Peyer's patch (tissue), 4 donors: ENCODE data around the gene HSPA12B. TPM values are rescaled to one million over a fixed set of nuclear protein-coding genes. Genes with fewer than 3 reads are reported as not detected.

ENCODE experiments used
- DNase-seq, 3 donors: peaks; one replicate each; pipeline ENCODE4 v3.0.0-alpha.2; 2017 to 2019
- H3K27ac ChIP-seq, 4 donors: fragments of 200-600 bp; sonication (generic); one replicate each; pipeline ENCODE4 v1.5.1; 2016 to 2019
- H3K27me3 ChIP-seq, 2 donors: fragments of 200-600 bp; sonication (generic); one replicate each; pipeline ENCODE4 v1.5.1; 2019
- H3K36me3 ChIP-seq, 3 donors: fragments of 200-600 bp; sonication (generic); one replicate each; pipeline ENCODE4 v1.5.1; 2016 to 2019
- H3K4me1 ChIP-seq, 4 donors: fragments of 200-600 bp; sonication (generic); one replicate each; pipeline ENCODE4 v1.5.1; 2016 to 2019
- H3K4me3 ChIP-seq, 4 donors: fragments of 200-600 bp; sonication (generic); 1 replicate in 3 of 4; 2 replicates in 1 of 4; pipeline ENCODE4 v1.5.1; 2016 to 2019; ENCODE audit warnings: mild to moderate bottlenecking in 1 of 4
- H3K9me3 ChIP-seq, 4 donors: fragments of 200-600 bp; sonication (generic); one replicate each; pipeline ENCODE4 v1.5.1; 2016 to 2019; ENCODE audit warnings: mild to moderate bottlenecking in 1 of 4
- POLR2A ChIP-seq, 2 donors: fragments of 450-650 bp; IDR thresholded peaks; one replicate each; pipeline ENCODE4 v1.5.1; 2017; ENCODE audit warnings: antibody characterized with exemption in 2 of 2, mild to moderate bottlenecking in 2 of 2, moderate library complexity in 2 of 2
- total RNA-seq, 4 donors: library from RNA; depleted of rRNA; stranded (reverse); fragments of >200 nt; gene quantifications; one replicate each; pipeline ENCODE4 v1.1.0, GENCODE V29; 2016
- TF ChIP-seq, protein P1 (sequence below), 6 experiments: fragments of 450-650 bp in 4 of 6; fragments of 200-600 bp in 2 of 6; sonication (generic) in 1 of 6; IDR thresholded peaks; one replicate each; pipeline ENCODE4 v1.5.1; 2017 to 2019; ENCODE audit warnings: antibody characterized with exemption in 6 of 6, mild to moderate bottlenecking in 3 of 6, moderate library complexity in 1 of 6

HSPA12B gene
- total RNA-seq, 4 donors from 2014 or later: 1.2 to 4.3 (median 2.3) TPM

DNA sequence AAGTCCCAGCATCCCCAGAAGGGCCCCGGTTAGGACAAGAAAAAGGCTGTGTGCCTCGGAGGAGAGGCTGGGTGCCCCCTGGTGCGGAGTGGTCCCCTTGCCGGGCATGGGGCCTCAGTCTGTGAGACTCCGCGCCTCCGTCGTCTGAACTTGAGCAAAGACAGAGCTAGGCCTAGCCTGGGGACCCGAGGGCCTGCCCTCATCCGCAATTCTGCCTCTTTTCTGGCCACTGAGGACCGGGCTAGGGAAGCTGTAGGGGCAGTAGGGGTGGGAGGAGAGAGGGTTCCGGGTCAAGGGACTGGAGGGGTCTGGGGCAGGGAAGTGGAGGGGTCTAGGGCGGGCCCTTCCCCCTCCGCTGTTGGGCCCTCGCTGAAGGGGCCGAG is 550 bp upstream of the HSPA12B start:
- H3K4me3 ChIP-seq: no peak overlapping the region
- H3K36me3 ChIP-seq: no peaks in the 10 kb centered on the region
- TF ChIP-seq POLR2A (IDR thresholded peaks at IDR 0.05): no peak
- TF ChIP-seq, protein P1, sequence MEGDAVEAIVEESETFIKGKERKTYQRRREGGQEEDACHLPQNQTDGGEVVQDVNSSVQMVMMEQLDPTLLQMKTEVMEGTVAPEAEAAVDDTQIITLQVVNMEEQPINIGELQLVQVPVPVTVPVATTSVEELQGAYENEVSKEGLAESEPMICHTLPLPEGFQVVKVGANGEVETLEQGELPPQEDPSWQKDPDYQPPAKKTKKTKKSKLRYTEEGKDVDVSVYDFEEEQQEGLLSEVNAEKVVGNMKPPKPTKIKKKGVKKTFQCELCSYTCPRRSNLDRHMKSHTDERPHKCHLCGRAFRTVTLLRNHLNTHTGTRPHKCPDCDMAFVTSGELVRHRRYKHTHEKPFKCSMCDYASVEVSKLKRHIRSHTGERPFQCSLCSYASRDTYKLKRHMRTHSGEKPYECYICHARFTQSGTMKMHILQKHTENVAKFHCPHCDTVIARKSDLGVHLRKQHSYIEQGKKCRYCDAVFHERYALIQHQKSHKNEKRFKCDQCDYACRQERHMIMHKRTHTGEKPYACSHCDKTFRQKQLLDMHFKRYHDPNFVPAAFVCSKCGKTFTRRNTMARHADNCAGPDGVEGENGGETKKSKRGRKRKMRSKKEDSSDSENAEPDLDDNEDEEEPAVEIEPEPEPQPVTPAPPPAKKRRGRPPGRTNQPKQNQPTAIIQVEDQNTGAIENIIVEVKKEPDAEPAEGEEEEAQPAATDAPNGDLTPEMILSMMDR (IDR thresholded peaks at IDR 0.05): no peak
- no peak for DNase-seq
- no peaks in the 10 kb centered on the region for H3K9me3 ChIP-seq
- H3K27me3 ChIP-seq: peaks cover 0 to 5% of the 10 kb centered on the region in 2 donors
- H3K27ac ChIP-seq: peak overlapping the region in 1 of 4 donors; percentile 46
- peaks cover 0 to 20% (median 0%) of the 10 kb centered on the region in 4 donors for H3K4me1 ChIP-seq

DNA sequence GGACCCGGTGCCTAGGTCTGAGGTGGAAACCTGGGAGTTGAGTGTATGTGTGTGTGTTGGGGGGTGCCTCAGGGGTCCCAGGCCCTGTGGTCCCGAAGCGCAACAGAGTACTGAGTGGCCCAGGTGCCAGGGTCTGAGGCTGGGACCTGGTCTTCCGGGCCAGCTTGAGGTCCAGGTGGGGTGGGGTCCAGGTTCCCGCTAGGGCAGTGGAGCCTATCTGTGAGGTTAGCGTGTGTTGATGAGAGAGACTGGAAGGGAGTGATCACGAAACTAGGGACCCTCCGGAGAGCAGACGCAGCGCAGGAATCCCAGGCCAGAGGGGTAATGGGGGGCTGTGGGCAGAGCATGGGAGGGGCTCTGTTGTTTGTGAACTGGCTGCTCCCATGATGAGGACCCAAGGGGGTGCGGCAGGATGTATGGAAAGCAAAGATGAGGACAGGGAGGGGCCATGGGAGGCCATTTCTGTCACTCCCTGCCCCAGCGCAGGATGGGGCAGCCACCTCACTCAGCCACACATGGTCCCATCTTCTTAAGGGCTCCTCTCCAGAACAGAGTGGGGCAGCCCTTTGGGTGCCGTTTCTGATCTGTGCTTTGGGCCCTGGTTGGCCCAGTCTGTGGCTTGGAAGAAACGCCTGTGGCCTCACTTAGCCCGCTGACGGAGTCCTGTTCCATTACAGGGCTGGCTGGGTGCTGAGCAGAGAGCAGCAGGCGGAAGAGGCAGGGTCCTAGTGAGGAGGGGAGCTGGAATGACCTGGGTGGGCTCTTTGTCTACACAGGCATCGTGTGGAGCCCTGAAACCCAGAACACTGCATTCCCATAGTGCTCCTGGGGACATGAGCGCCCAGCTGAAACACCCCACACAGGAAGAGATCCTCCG is 872 bp downstream of the HSPA12B start:
- peaks cover 0 to 20% (median 0%) of the 10 kb centered on the region in 4 donors for H3K4me1 ChIP-seq
- H3K27me3 ChIP-seq: peaks cover 0 to 5% of the 10 kb centered on the region in 2 donors
- H3K4me3 ChIP-seq: peak overlapping the region in 3 of 4 donors; percentile 12 to 38 (median 38)
- no peaks in the 10 kb centered on the region for H3K9me3 ChIP-seq
- peak overlapping the region in 2 of 4 donors; percentile 35 to 46 for H3K27ac ChIP-seq
- DNase-seq: no peak
- H3K36me3 ChIP-seq: no peaks in the 10 kb centered on the region
- TF ChIP-seq POLR2A (IDR thresholded peaks at IDR 0.05): no peak
- TF ChIP-seq, protein P1 (IDR thresholded peaks at IDR 0.05): no peak

DNA sequence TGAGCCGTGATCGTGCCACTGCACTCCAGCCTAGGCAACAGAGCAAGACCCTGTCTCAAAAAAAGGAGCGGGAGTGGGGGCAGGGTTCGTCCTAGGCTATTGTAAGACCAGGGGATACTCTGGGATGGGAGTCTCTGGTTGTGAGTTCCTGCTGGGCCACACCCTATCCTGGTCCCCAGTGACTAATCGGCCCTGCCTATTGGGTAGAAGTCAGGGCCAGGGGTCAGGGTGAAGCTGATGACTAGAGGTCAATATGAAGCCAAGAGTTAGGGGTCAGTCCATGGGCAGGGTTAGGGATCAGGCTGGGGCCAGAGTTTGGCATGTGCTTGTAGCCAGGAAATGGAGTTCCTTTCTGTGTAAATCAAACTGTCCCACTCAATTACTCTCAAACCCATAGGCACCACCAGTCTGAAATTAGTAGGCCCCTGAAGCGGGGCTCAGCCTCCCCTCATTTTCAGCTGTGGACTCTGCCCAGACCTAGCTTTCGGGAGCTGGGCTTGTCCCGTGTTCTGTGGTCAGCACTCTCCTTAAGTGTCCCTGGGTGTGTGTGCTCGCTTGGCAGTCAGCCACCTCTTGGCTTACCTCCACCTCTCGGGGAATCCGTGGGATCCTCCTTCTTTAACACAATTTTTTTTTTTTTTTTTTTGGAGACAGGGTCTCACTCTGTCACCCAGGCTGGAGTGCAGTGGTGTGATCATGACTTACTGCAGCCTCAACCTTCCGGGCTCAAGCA is 1.8 kb downstream of the HSPA12B start:
- H3K9me3 ChIP-seq: no peaks in the 10 kb centered on the region
- peak in 1 of 3 donors; percentile 56 for DNase-seq
- peaks cover 0 to 5% of the 10 kb centered on the region in 2 donors for H3K27me3 ChIP-seq
- TF ChIP-seq POLR2A (IDR thresholded peaks at IDR 0.05): no peak
- TF ChIP-seq, protein P1 (IDR thresholded peaks at IDR 0.05): no peak
- peak overlapping the region in 1 of 4 donors; percentile 46 for H3K27ac ChIP-seq
- H3K4me1 ChIP-seq: peaks cover 0 to 20% (median 0%) of the 10 kb centered on the region in 4 donors
- no peak overlapping the region for H3K4me3 ChIP-seq
- no peaks in the 10 kb centered on the region for H3K36me3 ChIP-seq

DNA sequence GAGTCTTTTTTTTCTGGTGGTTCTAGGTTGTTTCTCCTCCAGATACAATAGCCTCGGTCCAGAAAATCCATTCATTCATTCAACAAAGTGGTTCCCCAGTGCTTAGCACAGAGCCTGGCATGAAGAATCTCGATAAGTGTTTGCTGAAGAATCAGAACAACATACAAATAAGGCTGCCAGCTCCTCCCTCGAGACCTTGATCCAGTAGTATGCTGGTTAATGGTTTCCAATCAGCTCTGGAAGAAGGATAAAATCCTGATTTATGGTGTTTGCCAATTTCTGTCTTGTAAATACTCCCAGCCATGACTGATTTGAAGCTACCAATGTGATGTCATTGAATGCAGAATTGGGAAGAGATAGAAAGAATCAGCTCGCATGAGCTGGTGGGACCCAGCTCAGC is 3.3 kb downstream of the HSPA12B start:
- Histone ChIP-seq H3K27ac (no peak overlapping the region), H3K4me1 (peaks cover 0 to 20% (median 0%) of the 10 kb centered on the region in 4 donors), H3K36me3 (no peaks in the 10 kb centered on the region), H3K9me3 (no peaks in the 10 kb centered on the region), H3K27me3 (peaks cover 0 to 5% of the 10 kb centered on the region in 2 donors), H3K4me3 (no peak overlapping the region)
- no peak for DNase-seq
- TF ChIP-seq, protein P1 (IDR thresholded peaks at IDR 0.05): no peak
- no peak for TF ChIP-seq POLR2A (IDR thresholded peaks at IDR 0.05)

DNA sequence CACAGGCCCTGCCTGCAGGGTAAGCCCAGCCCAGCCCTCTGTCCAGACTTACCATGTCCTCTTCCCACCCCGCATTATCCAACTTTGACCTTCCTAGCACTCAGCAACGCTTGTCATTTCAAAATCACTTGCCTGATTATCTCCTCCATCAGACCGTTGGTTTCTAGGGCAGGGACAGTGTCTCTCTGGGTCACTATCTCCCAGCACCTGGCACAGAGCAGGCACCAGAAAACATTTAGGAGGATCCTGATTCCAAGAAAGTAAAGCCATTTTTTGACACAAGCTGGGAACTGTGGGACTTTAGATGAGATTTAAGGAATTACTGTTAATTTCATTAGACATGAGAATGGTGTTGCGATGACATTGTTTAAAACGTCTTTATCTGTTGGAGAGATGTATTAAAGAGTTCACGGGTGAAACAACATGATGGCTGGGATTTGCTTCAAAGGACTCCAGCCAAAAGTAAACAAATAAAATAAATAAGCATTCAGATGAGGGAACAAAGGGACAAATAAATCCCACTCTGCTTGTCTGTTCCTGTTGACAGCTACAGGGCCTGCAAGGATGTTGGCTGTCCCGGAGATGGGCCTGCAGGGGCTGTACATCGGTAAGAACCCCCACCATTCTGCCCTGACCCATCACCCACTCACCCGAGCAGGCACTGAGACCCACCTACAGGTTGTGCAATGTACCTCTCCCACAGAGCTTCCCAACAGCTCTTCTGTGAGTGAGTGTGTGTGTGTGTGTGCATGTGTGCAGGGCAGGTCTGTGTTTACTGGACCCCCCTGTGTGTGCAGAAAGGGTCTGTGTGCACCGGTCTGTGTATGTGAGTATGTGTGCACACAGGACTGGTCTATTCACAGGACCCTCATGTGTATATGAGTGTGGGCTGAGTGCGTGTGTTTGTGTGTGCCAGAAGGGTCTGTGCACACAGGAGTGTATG is 5.9 kb downstream of the HSPA12B start:
- TF ChIP-seq, protein P1 (IDR thresholded peaks at IDR 0.05): no peak
- TF ChIP-seq POLR2A (IDR thresholded peaks at IDR 0.05): no peak
- Histone ChIP-seq H3K4me3 (no peak overlapping the region), H3K36me3 (no peaks in the 10 kb centered on the region), H3K9me3 (no peaks in the 10 kb centered on the region), H3K4me1 (peaks cover 0 to 16% (median 0%) of the 10 kb centered on the region in 4 donors), H3K27me3 (no peaks in the 10 kb centered on the region), H3K27ac (no peak overlapping the region)
- DNase-seq: no peak
